Endothelial cell of umbilical vein (primary cell): ENCODE results near the gene TNFAIP8L3. TPM values are rescaled to one million over a fixed set of nuclear protein-coding genes. Genes with fewer than 3 reads are reported as not detected.

Experiments used
- BruUV-seq: library from RNA; stranded (reverse); fragments of 400-500 nt; replicated peaks from 2 replicates; lab custom pipeline; 2021; lab: Mats Ljungman, UMichigan
- CTCF ChIA-PET: fragments of 300-600, 350-600 bp; sonication (Branson Sonifier 250); formaldehyde crosslinking; loops from one replicate; lab custom pipeline; 2021; ENCODE audit warnings: antibody characterized with exemption, inconsistent platforms; lab: Charles Lee
- POLR2A ChIA-PET: fragments of 300-600, 350-600 bp; sonication (Branson Sonifier 250); formaldehyde crosslinking; loops from one replicate; lab custom pipeline; 2021; ENCODE audit warnings: antibody characterized with exemption, inconsistent platforms; lab: Charles Lee
- DNase-seq: peaks from one replicate; pipeline ENCODE4 v3.0.0-alpha.2; 2011; ENCODE audit warnings: low read depth, low spot score
- FAIRE-seq: peaks from 2 replicates; lab custom pipeline; 2011; peaks lifted over from hg19 to GRCh38; lab: Jason Lieb, UNC
- H2AFZ ChIP-seq: 2 replicates; pipeline ENCODE4 v1.6.0; 2012; ENCODE audit warnings: low read depth, low read length, control low read depth, inconsistent platforms
- H3K27ac ChIP-seq: 2 replicates; pipeline ENCODE4 v1.5.1; 2011; ENCODE audit warnings: low read depth, mild to moderate bottlenecking, control low read depth, low read length, moderate library complexity; ENCODE audit not compliant: insufficient read depth
- H3K27me3 ChIP-seq, 2 experiments: 2 replicates each; pipeline versions ENCODE4 v1.6.0 to v1.6.1; 2011; ENCODE audit warnings: low read length in 2 of 2, mixed read lengths in 1 of 2; ENCODE audit not compliant: control insufficient read depth in 2 of 2, insufficient read depth in 2 of 2
- H3K36me3 ChIP-seq, 2 experiments: 2 replicates in 1 of 2; 3 replicates in 1 of 2; pipeline ENCODE4 v1.5.1; 2011; ENCODE audit warnings: low read length in 2 of 2, mild to moderate bottlenecking in 1 of 2, moderate library complexity in 1 of 2; ENCODE audit not compliant: control insufficient read depth in 2 of 2, insufficient read depth in 2 of 2; ENCODE audit errors: extremely low read depth in 1 of 2
- H3K4me1 ChIP-seq: 3 replicates; pipeline ENCODE4 v1.5.1; 2011; ENCODE audit warnings: mild to moderate bottlenecking, low read length; ENCODE audit not compliant: control insufficient read depth, insufficient read depth; ENCODE audit errors: extremely low read depth
- H3K4me2 ChIP-seq: 2 replicates; pipeline ENCODE4 v1.6.1; 2011; ENCODE audit warnings: low read length, control low read depth, mixed read lengths; ENCODE audit not compliant: insufficient read depth
- H3K4me3 ChIP-seq, 3 experiments: fragments of 200-600 bp in 1 of 3; sonication (generic), shearing (Covaris generic) in 1 of 3; replicated peaks in 1 of 3; 2 replicates each; pipeline ENCODE4 v1.5.1; 2011 to 2016; ENCODE audit warnings: control low read depth in 3 of 3, low read length in 3 of 3, mild to moderate bottlenecking in 2 of 3, inconsistent platforms in 1 of 3, low read depth in 1 of 3, moderate library complexity in 1 of 3; ENCODE audit not compliant: insufficient read depth in 1 of 3
- H3K79me2 ChIP-seq: 2 replicates; pipeline ENCODE4 v1.6.0; 2012; ENCODE audit warnings: low read length, inconsistent platforms; ENCODE audit not compliant: control insufficient read depth, insufficient read depth
- H3K9ac ChIP-seq: replicated peaks from 2 replicates; pipeline ENCODE3; 2011; ENCODE audit warnings: low read length, control low read depth; ENCODE audit not compliant: insufficient read depth; ENCODE audit errors: extremely low read depth
- H3K9me1 ChIP-seq: replicated peaks from 3 replicates; pipeline ENCODE4 v1.6.0; 2011; ENCODE audit warnings: mild to moderate bottlenecking, low read length; ENCODE audit not compliant: control insufficient read depth, insufficient read depth; ENCODE audit errors: extremely low read depth
- H3K9me3 ChIP-seq: replicated peaks from 2 replicates; pipeline ENCODE4 v1.5.1; 2012; ENCODE audit warnings: low read length, inconsistent platforms; ENCODE audit not compliant: control insufficient read depth, insufficient read depth
- H4K20me1 ChIP-seq: replicated peaks from 2 replicates; pipeline ENCODE3; 2011; ENCODE audit warnings: mild to moderate bottlenecking, low read length; ENCODE audit not compliant: control insufficient read depth, insufficient read depth; ENCODE audit errors: extremely low read depth
- EZH2 ChIP-seq: IDR thresholded peaks from 2 replicates; pipeline ENCODE4 v1.6.1; 2012; ENCODE audit warnings: borderline replicate concordance, low read depth, mild to moderate bottlenecking, moderate library complexity, low read length, inconsistent platforms; ENCODE audit not compliant: severe bottlenecking
- FOS ChIP-seq: IDR thresholded peaks from 2 replicates; pipeline ENCODE4 v1.6.1; 2011; ENCODE audit warnings: mild to moderate bottlenecking, low read length, moderate library complexity, borderline replicate concordance; ENCODE audit not compliant: insufficient read depth
- GATA2 ChIP-seq: IDR thresholded peaks from 2 replicates; pipeline ENCODE4 v1.7.0; 2011; ENCODE audit warnings: low read depth, mild to moderate bottlenecking, moderate library complexity, mixed read lengths, low read length; ENCODE audit not compliant: insufficient read length, insufficient read depth
- JUN ChIP-seq: IDR thresholded peaks from 2 replicates; pipeline ENCODE4 v1.6.1; 2011; ENCODE audit warnings: borderline replicate concordance, low read depth; ENCODE audit not compliant: insufficient read length, insufficient read depth
- MYC ChIP-seq: IDR thresholded peaks from one replicate; pipeline ENCODE4 v1.6.1; 2011; ENCODE audit warnings: mild to moderate bottlenecking, low read depth, low read length
- POLR2A ChIP-seq: IDR thresholded peaks from 2 replicates; pipeline ENCODE4 v1.6.1; 2012; ENCODE audit warnings: low read depth, mild to moderate bottlenecking, control low read depth, low read length
- POLR2AphosphoS5 ChIP-seq: IDR thresholded peaks from 2 replicates; pipeline ENCODE4 v1.6.1; 2012; ENCODE audit warnings: low read depth, mild to moderate bottlenecking, control low read depth, low read length, moderate library complexity; ENCODE audit not compliant: insufficient read depth
- dilution Hi-C: fragments of 300-500 bp; cut with MboI; formaldehyde crosslinking; loops from one replicate; pipeline ENCODE4 v1.15.0; 2019; ENCODE audit warnings: low sequenced_read_pairs; ENCODE audit not compliant: extremely low pct_ligation_motif_present
- intact Hi-C: fragments of 100-400 bp; cut with micrococcal nuclease; formaldehyde crosslinking; loops from one replicate; pipeline ENCODE4 v1.10.0; 2022
- polyA plus RNA-seq, 4 experiments: library from polyadenylated mRNA; depleted of rRNA in 3 of 4; stranded (reverse) in 3 of 4; unstranded in 1 of 4; fragments of >200 nt; gene quantifications; 2 replicates each; pipeline versions ENCODE4 v1.2.1 to v1.2.3, GENCODE V29; 2011 to 2012; ENCODE audit warnings: missing spikeins in 1 of 4
- total RNA-seq: library from RNA; stranded (reverse); gene quantifications from 2 replicates; pipeline ENCODE4 v1.2.3, GENCODE V29; 2021
- TF ChIP-seq, protein P1 (sequence below): IDR thresholded peaks from 2 replicates; pipeline ENCODE4 v1.6.1; 2011; ENCODE audit not compliant: insufficient read depth, insufficient read length

Gene TNFAIP8L3
- total and polyA plus RNA-seq, 2 donors (not counting 3 experiments of a cell fraction or from before 2014, with no cell fraction given) = 8.8 to 38.3 TPM

DNA sequence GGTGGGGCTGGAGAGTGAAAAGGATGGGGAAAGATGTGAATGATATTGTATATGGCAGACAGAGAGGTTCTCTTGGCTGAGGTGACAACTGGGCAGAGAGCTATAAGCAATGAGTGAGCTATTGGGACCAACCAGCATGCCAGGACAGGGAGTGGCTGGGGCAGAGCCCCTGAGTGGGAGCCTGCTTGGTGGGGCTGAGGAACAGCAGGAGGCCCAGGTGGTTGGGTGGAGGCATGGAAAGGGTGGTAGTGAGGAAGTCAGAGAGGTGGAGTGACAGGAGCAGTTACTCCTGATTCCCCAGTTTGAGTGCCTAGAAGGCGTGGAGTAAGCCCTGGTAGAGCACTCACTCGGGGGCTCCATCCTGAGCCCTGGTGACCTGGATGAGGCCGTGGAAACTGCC lies 15.5 kb upstream of the TNFAIP8L3 start:
- POLR2A ChIA-PET = interaction anchor here (0.6 kb wide), 1 partner anchor 9 kb away, joined by 5 read pairs; no protein-coding TSS in a partner anchor
- no peak overlapping the region for H3K9ac ChIP-seq
- TF ChIP-seq POLR2A = no peak
- no peak for TF ChIP-seq JUN
- TF ChIP-seq FOS = no peak
- no peak for TF ChIP-seq MYC
- TF ChIP-seq POLR2AphosphoS5 = no peak
- TF ChIP-seq GATA2 = no peak
- TF ChIP-seq EZH2 = no peak
- H4K20me1 ChIP-seq = no peaks in the 10 kb centered on the region
- no peaks in the 10 kb centered on the region for H3K36me3 ChIP-seq
- CTCF ChIA-PET = no interaction called here
- H3K27me3 ChIP-seq = no peaks in the 10 kb centered on the region
- no peak overlapping the region for H3K4me2 ChIP-seq
- no peak overlapping the region for H3K27ac ChIP-seq
- BruUV-seq = no TSS peak
- no peaks in the 10 kb centered on the region for H3K9me3 ChIP-seq
- dilution Hi-C loops (no loop called here), intact Hi-C loops (no loop called here)
- peaks cover 5% of the 10 kb centered on the region for H3K4me1 ChIP-seq
- FAIRE-seq (no peak), DNase-seq (no peak)
- H2AFZ ChIP-seq = no peak overlapping the region
- no peak overlapping the region for H3K4me3 ChIP-seq
- no peaks in the 10 kb centered on the region for H3K79me2 ChIP-seq
- no peaks in the 10 kb centered on the region for H3K9me1 ChIP-seq

DNA sequence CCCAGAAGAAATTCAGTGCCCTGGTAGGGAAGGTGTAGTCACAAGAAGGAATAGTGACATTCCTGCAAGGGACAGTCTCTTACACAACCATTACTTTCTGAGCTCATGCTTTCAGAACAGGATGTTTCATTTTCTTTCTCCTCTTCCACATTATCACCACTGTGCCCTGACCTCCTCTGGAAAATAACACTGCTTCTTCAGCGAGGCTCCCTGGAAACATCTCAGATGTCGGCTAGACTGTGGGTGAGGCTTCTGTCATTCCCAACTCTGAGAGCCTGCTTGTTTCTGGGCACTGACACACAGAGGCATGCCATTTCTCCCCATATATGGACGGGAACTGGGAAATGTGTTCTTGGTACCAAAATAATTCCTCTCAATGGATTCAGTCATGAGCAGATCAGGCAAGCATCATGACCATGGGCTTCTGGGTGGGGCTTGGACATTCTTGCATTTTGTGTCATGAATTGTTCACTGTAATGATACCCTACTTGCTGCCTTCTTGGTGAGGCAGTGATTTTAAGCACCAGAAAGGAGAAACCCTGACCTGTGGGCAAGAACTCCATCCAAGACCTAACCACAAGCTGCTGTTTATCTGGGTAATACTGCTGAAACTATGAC lies 14.3 kb upstream of the TNFAIP8L3 start:
- no peaks in the 10 kb centered on the region for H3K79me2 ChIP-seq
- H3K4me3 ChIP-seq = no peak overlapping the region
- H3K27me3 ChIP-seq = no peaks in the 10 kb centered on the region
- no peaks in the 10 kb centered on the region for H3K4me1 ChIP-seq
- CTCF ChIA-PET = interaction anchor here (1.0 to 2.0 kb wide), 5 partner anchors 8 to 54 kb away, joined by 3 to 11 read pairs (median 7); no protein-coding TSS in a partner anchor
- H3K9ac ChIP-seq = no peak overlapping the region
- no peaks in the 10 kb centered on the region for H3K36me3 ChIP-seq
- H3K9me1 ChIP-seq = no peaks in the 10 kb centered on the region
- no TSS peak for BruUV-seq
- H3K9me3 ChIP-seq = no peaks in the 10 kb centered on the region
- H4K20me1 ChIP-seq = no peaks in the 10 kb centered on the region
- no peak for FAIRE-seq
- TF ChIP-seq EZH2 (no peak), FOS (no peak), GATA2 (no peak), JUN (no peak)
- TF ChIP-seq, protein P1, sequence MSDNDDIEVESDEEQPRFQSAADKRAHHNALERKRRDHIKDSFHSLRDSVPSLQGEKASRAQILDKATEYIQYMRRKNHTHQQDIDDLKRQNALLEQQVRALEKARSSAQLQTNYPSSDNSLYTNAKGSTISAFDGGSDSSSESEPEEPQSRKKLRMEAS = no peak
- dilution Hi-C loops (no loop called here), intact Hi-C loops (no loop called here)
- no peak overlapping the region for H3K27ac ChIP-seq
- POLR2A ChIA-PET = no interaction called here
- H3K4me2 ChIP-seq = no peak overlapping the region
- DNase-seq = no peak
- no peak overlapping the region for H2AFZ ChIP-seq
